Coronary artery (tissue), 2 donors: ENCODE measurements around the gene CD79A.

ENCODE experiments used
- DNase-seq: peaks from one replicate; pipeline ENCODE4 v3.0.0-alpha.2; 2017; ENCODE audit warnings: low spot score
- H3K27ac ChIP-seq, 2 donors: fragments of 200-600 bp; sonication (generic); one replicate each; pipeline ENCODE4 v1.5.1; 2016 to 2019
- H3K4me3 ChIP-seq: fragments of 200-600 bp; sonication (generic); 2 replicates; pipeline ENCODE4 v1.5.1; 2016; ENCODE audit warnings: mild to moderate bottlenecking, moderate library complexity
- CTCF ChIP-seq: fragments of 200-600 bp; sonication (generic); IDR thresholded peaks from one replicate; pipeline ENCODE4 v1.5.1; 2019; ENCODE audit warnings: antibody characterized with exemption

The CD79A gene

GRCh38 chr19:41898235-41898634, 21.2 kb downstream of the CD79A start:
- H3K4me3 ChIP-seq: no peak overlapping the region
- no peak for TF ChIP-seq CTCF
- no peak overlapping the region for H3K27ac ChIP-seq
- DNase-seq: no peak

GRCh38 chr19:41901707-41902360, 24.8 kb downstream of the CD79A start:
- Histone ChIP-seq H3K27ac (no peak overlapping the region), H3K4me3 (no peak overlapping the region)
- no peak for TF ChIP-seq CTCF
- DNase-seq: no peak

- DNase-seq: no peak
- no peak for TF ChIP-seq CTCF
- no peak overlapping the region for H3K4me3 ChIP-seq
- no peak overlapping the region for H3K27ac ChIP-seq
Measured at GRCh38 chr19:41902594-41902993, 25.5 kb downstream of the CD79A start.

GRCh38 chr19:41903193-41903953, 26.3 kb downstream of the CD79A start:
- no peak for TF ChIP-seq CTCF
- H3K27ac ChIP-seq: no peak overlapping the region
- DNase-seq: no peak

GRCh38 chr19:41904118-41904870, 27.2 kb downstream of the CD79A start:
- no peak for DNase-seq

More at GRCh38 chr19:41903193-41903953, 26.3 kb downstream of the CD79A start:
- H3K4me3 ChIP-seq: no peak overlapping the region

More at GRCh38 chr19:41904118-41904870, 27.2 kb downstream of the CD79A start:
- Histone ChIP-seq H3K4me3 (no peak overlapping the region), H3K27ac (no peak overlapping the region)
- no peak for TF ChIP-seq CTCF
